Bone marrow (tissue), 2 donors: ENCODE data around the gene EPB41L5.
A peak's percentile ranks its signal among the peaks of the same experiment; 100 is the strongest.
"Not testable (repeated sequence)": the region's sequence is repeated elsewhere in the genome, so short reads cannot be mapped to it uniquely, and the experiment has no call there.

ENCODE experiments used
- DNase-seq, 2 donors: peaks; one replicate each; lab custom pipeline; 2025; lab: John Stamatoyannopoulos, UW

Gene EPB41L5

GRCh38 chr2:120012771-120013596 is at the start of gene EPB41L5:
Gene EPB41L5, plus strand, starts transcription at chr2:120013077. Its CDS starts 6,008 bp downstream, at chr2:120019085.
- peak; percentile 5 to 33 for DNase-seq

GRCh38 chr2:119981896-119982295 is 31.0 kb upstream of the EPB41L5 start:
- DNase-seq, result no peak

GRCh38 chr2:119982506-119982905 is 30.4 kb upstream of the EPB41L5 start:
- DNase-seq, result no peak

GRCh38 chr2:119983108-119983507 is 29.8 kb upstream of the EPB41L5 start:
- no peak for DNase-seq

- DNase-seq, result no peak
These were observed 16.7 kb upstream of the EPB41L5 start for GRCh38 chr2:119996148-119996547.

GRCh38 chr2:119996896-119997891 is 15.7 kb upstream of the EPB41L5 start:
- not testable (repeated sequence) for DNase-seq

GRCh38 chr2:120001471-120001870 is 11.4 kb upstream of the EPB41L5 start:
- DNase-seq, result no peak

GRCh38 chr2:120004254-120004653 is 8.6 kb upstream of the EPB41L5 start:
- no peak for DNase-seq

DNA sequence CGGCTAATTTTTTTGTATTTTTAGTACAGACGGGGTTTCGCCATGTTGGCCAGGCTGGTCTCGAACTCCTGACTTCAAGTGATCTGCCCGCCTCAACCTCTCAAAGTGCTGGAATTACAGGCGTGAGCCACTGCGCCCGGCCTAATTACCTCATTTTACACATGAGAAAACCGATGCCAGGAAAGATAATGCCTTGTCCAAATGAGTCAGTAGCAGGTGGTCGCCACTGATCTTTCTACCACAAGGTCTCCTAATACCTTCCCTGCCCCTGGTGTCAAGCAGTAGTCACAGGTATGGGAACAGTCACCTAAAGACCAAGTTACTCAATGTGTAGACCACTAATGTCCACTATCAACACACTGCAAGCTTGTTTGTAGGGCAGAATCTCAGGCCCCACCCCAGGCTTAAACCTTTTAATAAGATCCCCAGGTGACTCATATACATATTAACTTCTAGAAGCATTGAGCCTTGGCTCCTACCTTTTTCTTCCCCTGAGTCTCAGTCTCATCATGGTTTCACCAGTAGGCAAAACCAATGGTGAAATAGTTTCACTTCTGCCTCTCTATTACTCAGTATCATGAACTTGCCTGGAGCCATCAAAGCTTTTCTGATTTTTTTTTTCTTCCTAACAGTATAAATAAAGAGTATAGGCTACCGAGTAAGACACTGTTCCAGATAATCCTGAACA is 6.9 kb upstream of the EPB41L5 start:
- DNase-seq, result no peak

GRCh38 chr2:120007851-120008250 is 5.0 kb upstream of the EPB41L5 start:
- DNase-seq, result no peak

DNA sequence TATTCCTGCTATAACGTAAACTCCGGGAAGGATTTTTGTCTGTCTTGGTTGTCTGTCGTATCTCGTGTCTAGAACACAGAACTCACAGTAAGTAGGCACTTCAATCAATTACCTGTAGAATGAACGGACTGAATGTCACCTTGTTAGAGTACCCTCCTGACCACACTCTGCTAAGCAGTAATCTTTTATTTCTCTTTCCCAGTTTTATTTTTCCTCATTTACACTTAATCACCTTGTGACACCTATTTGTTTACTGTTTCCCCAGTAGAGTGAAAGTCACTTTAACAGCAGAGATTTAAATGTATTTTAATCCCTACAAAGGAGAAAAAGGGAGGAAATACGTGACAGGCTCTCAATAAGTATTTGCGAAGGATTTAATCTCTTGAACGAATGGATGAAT is 514 bp upstream of the EPB41L5 start:
- no peak for DNase-seq

GRCh38 chr2:120013597-120014223 is 833 bp downstream of the EPB41L5 start:
- DNase-seq, result no peak

GRCh38 chr2:120014226-120014980 is 1.5 kb downstream of the EPB41L5 start:
- no peak for DNase-seq

DNA sequence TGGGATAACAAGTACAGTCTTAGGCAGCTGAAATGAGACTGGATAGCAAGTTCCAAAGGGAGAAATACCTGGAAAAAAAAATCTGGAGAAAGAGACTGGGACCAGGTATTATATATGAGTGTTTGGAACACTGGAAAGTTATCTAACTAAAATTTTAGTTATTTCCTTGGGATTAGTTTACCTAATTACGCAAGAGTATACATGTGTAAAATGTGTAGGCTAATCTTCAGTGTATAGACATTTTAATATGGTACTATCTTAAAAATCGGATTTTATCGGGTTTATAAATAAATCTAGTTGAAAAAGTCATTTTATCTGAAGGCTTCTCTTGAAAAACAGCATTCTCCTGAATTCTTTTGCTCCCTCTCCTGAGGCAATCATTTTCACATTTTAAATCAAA is 3.9 kb downstream of the EPB41L5 start:
- no peak for DNase-seq

DNA sequence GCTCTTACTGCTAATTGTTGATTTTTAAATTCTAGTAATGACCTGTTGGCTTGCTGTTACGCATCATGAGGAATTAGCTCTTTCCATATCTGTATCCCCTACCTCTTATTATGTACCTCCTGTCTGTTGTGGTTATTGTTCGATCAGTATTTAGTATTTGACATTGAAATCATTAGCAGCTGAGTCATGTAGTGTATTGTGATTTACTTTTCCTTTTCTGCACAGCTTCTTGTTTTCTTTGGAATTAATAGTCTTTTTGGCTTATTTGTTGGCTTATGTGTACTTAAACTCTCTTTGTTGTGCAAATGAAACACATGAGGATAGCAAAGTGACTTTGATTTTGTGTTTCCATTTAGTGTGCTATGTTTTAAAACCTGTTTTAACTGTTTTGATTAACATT is 4.3 kb downstream of the EPB41L5 start:
- no peak for DNase-seq

GRCh38 chr2:120018549-120018948 is 5.7 kb downstream of the EPB41L5 start:
- DNase-seq, result no peak

GRCh38 chr2:120020554-120020953 is 7.7 kb downstream of the EPB41L5 start:
- no peak for DNase-seq

DNA sequence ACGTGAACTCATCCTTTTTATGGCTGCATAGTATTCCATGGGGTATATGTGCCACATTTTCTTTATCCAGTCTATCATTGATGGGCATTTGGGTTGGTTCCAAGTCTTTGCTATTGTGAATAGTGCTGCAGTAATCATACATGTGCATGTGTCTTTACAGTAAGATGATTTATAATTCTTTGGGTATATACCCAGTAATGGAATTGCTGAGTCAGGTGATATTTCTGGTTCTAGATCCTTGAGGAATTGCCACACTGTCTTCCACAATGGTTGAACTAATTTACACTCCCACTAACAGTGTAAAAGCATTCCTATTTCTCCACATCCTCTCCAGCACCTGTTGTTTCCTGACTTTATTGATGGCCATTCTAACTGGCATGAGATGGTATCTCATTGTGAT is 9.6 kb downstream of the EPB41L5 start:
- DNase-seq, result not testable (repeated sequence)

DNA sequence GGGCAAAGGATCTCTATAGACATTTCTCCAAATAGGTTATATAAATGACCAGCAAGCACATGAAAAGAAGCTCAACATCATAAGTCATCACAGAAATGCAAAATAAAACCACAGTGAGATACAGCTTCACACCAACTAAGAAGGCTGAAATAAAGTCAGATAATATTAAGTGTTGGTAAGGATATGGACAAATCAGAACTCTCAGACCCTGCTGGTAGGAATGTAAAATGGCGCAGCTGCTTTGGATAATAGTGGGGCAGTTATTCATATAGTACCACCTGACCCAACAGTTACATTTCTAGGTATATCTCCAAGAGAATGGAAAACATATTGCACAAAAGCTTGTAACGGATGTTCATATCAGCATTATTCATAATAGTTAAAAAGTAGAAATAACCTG is 14.0 kb downstream of the EPB41L5 start:
- DNase-seq, result no peak

GRCh38 chr2:120028795-120029194 is 15.9 kb downstream of the EPB41L5 start:
- no peak for DNase-seq
